ENCODE data around the gene DDB1. TPM values are rescaled to one million over a fixed set of nuclear protein-coding genes. Genes with fewer than 3 reads are reported as not detected.
"Not testable (repeated sequence)": the region's sequence is repeated elsewhere in the genome, so short reads cannot be mapped to it uniquely, and the experiment has no call there.

Gene DDB1
- total RNA-seq, 1 donor from 2014 or later: 231 TPM

DNA sequence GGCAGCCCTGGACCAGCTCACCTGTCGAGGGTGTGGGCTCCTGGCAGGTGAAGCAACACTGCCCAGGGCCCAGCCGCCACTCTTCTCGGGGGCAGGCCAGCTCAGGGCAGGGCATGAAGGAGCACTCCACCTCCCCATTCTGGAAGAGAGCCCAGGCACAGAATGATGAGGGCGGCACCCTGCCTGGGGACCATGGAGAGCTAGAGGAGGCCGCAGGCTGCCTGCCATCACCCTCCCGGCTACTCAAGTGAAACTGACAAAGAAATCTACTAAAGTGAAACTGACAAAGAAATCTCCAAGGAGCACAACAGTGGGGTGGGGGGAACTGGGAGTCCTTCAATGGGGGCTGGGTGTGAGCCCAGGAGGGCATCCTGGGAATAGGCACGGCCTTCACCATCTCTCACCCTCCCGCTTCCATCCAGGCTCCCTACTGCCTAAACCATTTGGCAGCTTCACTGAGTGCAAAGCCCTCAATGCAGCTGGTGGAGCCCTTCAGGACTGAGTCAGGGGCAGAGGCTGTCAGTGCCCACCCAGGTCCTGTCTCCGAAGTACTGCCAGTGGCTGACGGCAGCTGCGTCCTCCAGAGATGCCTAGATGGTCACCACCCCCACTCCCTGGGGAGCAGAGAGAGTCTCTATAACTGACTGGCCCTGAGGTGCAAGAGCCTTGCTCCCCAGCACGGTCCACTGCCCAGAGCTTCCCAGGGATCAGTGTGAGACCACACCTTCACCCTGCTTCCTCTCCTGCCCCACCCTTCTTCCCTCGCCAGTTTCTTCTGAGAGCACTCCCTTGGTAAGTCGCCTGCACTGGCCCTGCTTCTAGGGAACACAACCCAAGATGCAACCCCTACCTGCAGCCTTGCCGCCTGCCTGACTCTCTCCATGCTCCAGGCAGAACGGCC lies 59.5 kb downstream of the DDB1 start:
- intact Hi-C loops (cut with micrococcal nuclease): no loop called here

DNA sequence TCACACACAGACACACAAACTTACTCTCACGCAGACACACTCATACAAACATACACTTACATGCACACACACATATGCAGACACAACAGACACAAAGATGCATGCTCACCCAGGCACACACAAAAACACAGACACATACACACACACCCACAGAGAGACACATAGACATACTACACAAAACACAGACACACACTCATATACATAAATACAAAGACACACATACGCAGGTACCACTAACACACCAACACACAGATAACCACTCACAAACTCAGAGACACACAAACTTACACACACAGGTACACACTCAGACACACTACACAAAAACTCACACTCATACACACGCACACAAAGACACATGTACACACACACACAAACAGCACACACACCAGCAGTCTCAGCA lies 60.2 kb downstream of the DDB1 start:
- intact Hi-C loops (cut with micrococcal nuclease): no loop called here

DNA sequence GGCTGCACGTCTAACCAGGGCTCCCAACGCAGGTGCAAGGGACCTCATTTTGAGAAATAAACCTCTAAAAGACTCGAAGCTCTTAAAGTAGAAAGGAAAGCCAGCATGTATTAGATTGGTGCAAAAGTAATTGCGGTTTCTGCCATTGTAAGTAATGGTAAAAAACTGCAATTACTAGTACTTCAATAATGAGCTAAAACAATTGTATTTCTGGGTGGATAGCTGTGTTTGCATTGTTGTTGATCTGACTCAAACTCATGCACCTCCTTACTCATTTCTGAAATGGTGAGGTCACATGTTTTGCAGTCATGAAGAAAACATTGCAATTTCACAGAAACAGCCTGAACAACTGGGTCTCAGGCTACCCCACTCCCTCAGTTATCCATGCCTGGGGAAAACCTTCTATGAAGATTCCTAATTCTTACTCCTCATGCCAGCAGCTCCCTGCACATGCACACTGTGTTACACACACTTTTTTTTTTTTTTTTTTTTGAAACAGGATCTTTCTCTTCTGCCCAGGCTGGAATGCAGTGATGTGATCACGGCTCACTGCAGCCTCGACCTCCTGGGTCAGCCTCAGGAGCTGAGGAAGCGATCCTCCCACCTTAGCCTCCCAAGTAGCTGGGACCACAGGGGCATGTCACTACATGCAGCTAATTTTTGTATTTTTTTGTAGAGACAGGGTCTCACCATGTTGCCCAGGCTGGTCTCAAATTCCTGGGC lies 62.4 kb downstream of the DDB1 start:
- intact Hi-C loops (cut with micrococcal nuclease): no loop called here

DNA sequence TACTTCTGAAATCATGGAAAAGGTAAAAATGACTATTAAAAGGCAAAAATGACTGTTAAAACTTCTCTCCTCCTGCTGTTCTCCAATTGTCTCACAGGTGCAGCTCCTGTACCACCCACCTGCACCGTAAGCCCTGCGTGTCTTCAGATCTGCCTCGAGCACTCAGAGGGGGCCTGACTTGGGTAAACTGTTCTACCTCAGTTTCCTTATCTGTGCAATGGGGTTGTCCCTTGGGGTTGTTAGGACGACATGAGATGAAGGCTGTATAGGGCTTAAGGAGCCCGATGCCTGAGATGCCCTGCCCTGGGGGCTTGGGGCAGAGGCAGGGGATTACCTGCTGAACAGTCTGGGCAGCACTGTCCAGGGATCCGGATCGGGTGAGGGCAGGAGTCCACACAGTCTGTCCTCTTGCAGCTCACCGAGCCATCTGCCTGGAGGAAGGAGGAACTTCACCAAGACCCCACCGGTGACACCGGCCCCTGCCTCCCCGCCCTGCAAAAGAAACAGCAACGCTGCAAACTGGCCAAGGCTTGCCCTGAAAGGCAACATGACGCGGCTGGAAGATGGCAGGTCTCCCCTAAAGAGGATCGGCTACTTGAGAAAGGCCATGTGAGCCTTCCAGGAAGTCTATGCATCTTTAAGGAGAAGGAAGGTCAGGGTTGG lies 64.2 kb downstream of the DDB1 start:
- intact Hi-C loops (cut with micrococcal nuclease): no loop called here

DNA sequence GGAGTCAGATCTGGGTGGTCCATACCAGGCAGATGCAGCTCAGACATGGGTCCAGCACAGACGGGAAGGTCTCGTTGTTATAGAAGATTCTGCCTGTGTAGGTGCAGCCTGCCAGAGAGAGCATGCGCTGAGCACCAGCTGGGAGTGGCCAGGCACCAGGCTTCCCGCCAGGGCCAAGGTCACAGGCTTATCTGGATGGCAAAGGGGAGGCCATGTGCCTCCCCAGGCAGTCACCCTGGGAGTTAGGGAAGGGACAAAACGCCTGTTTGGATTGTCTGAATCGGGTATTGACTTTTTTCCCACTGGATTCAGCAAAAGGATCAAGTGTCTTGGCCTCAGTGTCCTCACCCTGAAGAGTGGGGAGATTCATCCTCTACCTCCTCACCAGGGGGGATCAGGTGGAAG lies 65.5 kb downstream of the DDB1 start:
- intact Hi-C loops (cut with micrococcal nuclease): no loop called here

DNA sequence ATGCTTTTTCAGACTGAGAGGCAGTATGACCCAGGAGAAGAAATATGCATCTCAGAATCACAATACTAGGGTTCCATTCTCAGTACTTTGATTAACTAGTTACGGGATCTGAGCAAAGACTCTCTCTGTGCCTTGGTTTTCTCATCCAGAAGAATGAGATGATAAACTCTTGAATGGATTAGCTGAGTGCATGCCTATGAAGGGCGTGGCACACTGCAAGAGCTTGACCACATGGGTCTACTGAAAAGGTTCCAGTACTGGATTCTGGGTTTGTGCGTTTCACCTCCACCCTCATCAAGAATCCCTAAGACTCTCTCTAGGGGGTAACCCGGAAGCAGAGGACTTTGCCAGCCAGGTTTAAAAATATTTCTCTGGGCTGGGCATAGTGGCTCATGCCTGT lies 66.3 kb downstream of the DDB1 start:
- intact Hi-C loops (cut with micrococcal nuclease): no loop called here

DNA sequence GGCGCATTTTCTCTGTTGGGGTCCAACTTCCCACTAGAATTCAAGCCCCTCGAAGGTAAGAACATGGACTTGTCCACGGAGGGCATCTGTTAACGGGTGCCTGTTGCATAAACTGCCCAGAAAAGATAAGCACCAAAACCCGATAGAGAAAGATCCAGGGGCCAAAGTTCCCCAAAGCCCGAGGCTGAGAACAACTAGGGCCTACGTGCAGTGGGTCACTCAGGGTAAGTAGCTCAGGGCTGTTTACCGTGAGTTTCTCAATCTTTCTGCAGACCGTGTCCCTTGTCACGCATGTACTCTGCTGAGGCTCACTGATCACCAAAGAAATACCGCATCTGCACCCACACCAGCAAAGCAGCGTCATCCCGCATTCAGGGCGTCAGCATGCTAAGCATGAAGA lies 67.5 kb downstream of the DDB1 start:
- intact Hi-C loops (cut with micrococcal nuclease): no loop called here

DNA sequence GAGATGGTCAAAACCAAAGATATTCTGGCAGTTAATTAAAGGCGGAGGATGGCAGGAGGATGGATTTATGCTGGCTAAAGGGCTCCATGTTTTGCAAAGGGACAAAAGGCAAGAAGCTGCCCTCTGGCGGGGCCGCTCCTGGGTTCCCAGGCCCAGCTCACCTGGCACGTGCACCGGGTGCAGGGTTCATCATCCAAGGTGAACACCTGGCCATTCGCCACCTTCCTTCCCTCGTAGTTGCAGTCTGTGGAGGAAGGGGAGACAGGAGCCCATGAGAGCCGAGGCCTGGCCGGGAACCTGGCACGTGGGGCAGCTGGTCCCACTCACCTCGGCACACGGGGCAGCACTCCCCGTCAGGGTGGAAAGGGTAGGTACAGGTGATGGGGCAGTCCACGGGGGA lies 68.1 kb downstream of the DDB1 start:
- intact Hi-C loops (cut with micrococcal nuclease): no loop called here

DNA sequence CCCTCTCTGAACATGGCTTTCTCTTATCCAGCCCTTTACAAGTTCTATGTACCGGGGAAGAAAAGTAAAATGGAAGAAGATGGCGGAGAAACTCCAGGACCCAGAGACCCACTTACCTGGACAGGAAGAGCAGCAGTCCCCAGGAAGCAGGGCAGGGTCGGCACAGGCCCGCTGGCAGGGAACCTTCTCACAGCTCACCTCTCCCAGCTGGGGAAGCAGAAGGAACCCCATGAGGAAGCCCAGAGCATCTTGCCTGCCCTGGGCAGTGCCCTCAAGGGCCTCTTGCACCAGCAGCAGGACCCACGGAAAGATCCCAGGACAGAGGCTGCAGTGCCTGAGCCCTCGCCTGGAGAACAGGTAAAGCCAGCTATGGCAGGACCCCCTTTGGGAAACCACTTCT lies 68.5 kb downstream of the DDB1 start:
- intact Hi-C loops (cut with micrococcal nuclease): no loop called here

DNA sequence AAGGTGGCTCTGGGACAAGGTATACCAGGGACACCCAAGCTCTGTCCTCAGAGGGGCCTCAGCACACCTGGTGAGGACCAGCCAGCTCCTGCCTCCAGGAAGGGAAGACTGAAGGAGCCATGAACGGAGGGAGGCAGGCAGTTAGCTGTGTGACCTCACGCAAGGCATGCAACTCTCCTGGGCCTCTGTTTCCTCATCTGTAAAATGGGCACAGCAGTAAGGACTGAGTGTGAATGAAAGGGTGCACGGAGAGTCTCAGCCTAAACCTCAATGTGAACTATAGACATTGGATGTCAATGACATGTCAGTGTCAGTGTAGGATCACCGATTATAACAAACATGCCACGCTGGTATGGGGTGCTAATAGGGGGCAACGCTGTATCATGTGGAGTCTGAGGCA lies 73.5 kb downstream of the DDB1 start:
- intact Hi-C loops (cut with micrococcal nuclease): no loop called here

DNA sequence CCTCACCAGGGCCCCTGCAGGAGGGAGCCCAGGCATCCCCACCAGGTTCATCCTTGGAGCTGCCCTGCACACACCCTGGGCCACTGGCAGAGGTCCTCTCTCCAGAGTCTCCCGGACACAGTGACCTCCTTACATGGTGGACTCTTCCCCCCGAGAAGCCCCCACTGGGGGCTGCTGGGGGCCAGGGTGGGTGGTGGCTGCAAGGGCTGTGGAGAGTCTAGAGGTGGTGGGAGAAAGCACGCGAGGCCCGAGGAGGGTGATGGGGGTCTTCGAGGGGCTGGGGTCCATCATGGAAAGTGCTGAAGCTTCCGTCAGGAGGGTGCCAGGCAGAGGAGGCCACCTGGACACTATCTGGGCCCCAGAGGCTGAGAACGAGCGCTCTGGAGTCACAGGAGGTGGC lies 74.4 kb downstream of the DDB1 start:
- intact Hi-C loops (cut with micrococcal nuclease): no loop called here

DNA sequence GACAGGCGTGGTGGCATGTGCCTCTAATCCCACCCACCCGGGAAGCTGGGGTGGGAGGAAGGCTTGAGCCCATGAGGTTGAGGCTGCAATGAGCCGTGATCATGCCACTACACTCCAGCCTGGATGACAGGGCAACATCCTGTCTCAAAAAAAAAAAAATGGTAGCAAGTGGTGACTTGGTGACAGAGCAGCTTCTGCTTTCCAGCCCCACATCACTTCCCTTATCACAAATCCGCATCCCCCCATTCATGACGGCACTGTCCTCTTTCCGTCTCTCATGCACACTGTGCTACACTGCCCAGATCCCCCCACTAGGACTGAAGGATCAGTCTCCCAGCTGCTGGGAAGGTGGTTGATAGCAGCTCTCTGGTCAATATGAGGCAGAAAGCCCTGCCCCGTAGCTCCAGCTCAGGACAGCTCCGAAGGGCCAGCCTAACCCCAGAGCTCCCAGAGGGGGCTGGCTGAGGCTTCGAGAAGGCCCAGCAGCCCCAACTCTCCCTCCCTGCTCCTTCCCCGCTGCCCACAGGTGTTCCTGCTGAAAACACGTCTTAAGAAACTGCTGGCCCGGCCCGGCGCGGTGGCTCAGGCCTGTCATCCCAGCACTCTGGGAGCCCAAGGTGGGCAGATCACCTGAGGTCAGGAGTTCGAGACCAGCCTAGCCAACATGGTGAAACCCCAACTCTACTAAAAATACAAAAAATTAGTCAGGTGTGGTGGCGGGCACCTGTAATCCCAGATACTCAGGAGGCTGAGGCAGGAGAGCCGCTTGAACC lies 76.0 kb downstream of the DDB1 start:
- intact Hi-C loops (cut with micrococcal nuclease): no loop called here

DNA sequence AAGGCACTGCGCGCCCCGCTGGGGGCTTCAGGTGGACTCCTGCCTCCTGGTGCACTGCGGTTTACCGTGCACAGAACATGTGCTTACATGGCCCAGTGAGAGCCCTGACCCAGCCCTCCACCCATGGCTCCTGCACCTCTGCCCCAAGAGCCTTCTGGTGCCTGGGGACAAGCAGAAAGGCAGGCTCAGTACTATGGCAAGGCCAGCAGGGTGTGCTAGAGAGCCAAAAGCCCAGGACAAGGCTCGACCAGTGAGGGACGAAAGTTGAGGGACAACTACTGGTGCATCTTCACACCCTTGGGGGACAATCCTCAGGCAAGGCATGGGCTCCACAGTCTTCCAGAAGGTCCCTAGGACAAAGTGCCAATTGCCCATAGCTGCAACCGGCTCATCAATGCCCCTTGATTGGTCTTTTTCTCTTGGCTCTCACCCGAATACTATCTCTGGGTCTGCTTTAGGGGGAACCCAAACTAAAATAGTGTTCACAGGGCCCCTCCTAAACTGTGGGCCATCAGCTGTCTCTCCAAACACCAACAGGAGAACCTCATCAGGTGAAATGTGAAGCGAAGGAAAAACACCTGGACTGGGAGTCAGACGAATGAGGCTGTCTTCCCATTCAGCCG lies 78.4 kb downstream of the DDB1 start:
- intact Hi-C loops (cut with micrococcal nuclease): loop anchor here (1.0 kb wide), 2 partner anchors 40 to 131 kb away; no protein-coding TSS in a partner anchor

DNA sequence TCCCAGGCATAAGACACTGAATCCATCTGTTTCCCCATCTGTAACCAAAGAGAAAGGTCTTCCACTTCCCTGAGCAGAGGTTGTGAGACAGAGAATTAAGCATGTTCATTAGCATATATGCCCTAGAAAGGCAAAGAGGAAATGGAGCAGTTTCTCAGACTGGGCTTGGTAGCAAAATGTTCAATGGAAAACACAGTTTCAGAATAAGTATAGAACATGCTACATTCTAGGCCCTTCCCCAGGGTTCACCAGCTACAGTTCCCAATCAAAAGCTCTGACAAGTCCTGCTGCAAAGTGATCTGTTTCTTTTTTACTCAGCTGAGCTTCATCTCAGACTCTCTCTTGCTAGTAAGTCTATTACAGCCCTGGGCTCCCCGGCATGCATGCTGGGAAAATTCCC lies 80.6 kb downstream of the DDB1 start:
- intact Hi-C loops (cut with micrococcal nuclease): not testable (repeated sequence)

DNA sequence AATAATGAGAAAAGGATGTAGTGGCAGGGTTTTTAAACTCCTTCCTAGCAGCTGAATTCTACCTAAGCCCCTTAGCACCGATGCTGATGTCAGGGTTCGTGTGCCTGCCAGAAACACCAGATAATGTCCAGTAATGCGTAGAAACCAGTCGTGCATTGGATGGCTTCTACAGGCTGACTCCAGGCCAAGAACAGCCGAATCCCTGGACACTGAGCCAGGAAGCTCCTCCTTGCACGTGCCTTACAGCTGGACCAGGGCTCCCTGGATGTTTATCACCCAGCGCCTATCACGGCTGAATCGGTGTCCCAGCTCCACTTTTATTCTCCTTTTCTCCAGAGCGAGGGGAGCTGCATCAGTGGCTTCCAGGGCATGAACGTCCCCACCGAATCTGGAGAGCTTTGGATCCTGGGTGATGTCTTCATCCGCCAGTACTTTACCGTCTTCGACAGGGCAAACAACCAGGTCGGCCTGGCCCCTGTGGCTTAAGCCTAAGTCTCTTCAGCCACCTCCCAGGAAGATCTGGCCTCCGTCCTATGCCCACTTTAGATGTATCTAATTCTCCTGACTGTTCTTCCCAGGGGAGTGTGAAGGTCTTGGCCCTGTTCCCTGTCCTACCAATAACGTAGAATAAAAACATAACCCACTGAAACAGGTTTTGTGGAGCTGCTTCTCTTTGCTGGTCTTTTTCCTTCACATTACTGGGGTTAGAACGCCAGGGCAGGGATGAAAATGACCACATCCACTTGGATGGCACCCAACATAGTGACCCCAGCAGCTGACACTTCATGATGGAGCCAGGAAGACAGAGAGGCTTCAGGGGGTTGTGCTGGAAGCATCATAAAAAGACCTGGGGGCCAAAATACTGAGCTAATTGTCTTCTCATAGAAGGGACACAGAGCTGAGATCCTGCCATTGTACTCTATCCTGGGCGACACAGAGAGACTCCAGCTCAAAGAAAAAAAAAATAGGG lies 81.8 kb downstream of the DDB1 start:
- intact Hi-C loops (cut with micrococcal nuclease): not testable (repeated sequence)

Other genes with a start within 250 kb of the DDB1 start
- 358 and 362 TPM in 2 replicates for gene CD5, start 230.6 kb downstream of the DDB1 start, total RNA-seq
- 7.7 and 9.2 TPM in 2 replicates for gene VPS37C, start 171.7 kb downstream of the DDB1 start, total RNA-seq
- gene PGA3, start 129.6 kb downstream of the DDB1 start, total RNA-seq: not detected in 2 replicates
- gene PGA4, start 110.8 kb downstream of the DDB1 start, total RNA-seq: not detected in 2 replicates
- gene PGA5, start 91.9 kb downstream of the DDB1 start, total RNA-seq: not detected in 2 replicates
- 2.9 and 3.8 TPM in 2 replicates for gene VWCE, start 37.8 kb downstream of the DDB1 start, total RNA-seq
- 42.6 and 44.4 TPM in 2 replicates for gene TKFC, start 123 bp upstream of the DDB1 start, total RNA-seq
- 41.6 and 42.9 TPM in 2 replicates for gene CYB561A3, start 28.8 kb upstream of the DDB1 start, total RNA-seq
- 51.3 and 54.5 TPM in 2 replicates for gene TMEM138, start 29.3 kb upstream of the DDB1 start, total RNA-seq
- gene TMEM216, start 59.5 kb upstream of the DDB1 start, total RNA-seq: 10.2 and 12.4 TPM in 2 replicates
- gene CPSF7, start 96.9 kb upstream of the DDB1 start, total RNA-seq: 120 and 123 TPM in 2 replicates
- 49.1 and 53.0 TPM in 2 replicates for gene SDHAF2, start 97.0 kb upstream of the DDB1 start, total RNA-seq
- 0.07 and 0.18 TPM in 2 replicates for gene LRRC10B, start 175.6 kb upstream of the DDB1 start, total RNA-seq
- gene SYT7, start 248.0 kb upstream of the DDB1 start, total RNA-seq: not detected in 2 replicates